RWPE1 (cell line): ENCODE results near the gene TAAR9.
"Not testable (repeated sequence)": the region's sequence is repeated elsewhere in the genome, so short reads cannot be mapped to it uniquely, and the experiment has no call there.

Experiments
- CTCF ChIA-PET: fragments of 350-600 bp; sonication (Branson Sonifier 250); formaldehyde crosslinking; extraction: SDS; loops from one replicate; lab custom pipeline; 2021; lab: Yijun Ruan, JAX
- POLR2A ChIA-PET: fragments of 400-600 bp; formaldehyde crosslinking; extraction: SDS; loops from one replicate; lab custom pipeline; 2020; ENCODE audit warnings: antibody characterized with exemption; ENCODE audit not compliant: low non-redundant PET; lab: Yijun Ruan, JAX
- DNase-seq: peaks from one replicate; pipeline ENCODE4 v3.0.0; 2012; ENCODE audit warnings: low spot score
- H3K27ac ChIP-seq: fragments of 450-650 bp; 2 replicates; pipeline ENCODE4 v1.5.1; 2017
- TF ChIP-seq, protein P1 (sequence below): fragments of 450-650 bp; conservative IDR thresholded peaks from 2 replicates; pipeline ENCODE4 v1.5.1; 2017; ENCODE audit warnings: low read depth, mild to moderate bottlenecking

The TAAR9 gene

DNA sequence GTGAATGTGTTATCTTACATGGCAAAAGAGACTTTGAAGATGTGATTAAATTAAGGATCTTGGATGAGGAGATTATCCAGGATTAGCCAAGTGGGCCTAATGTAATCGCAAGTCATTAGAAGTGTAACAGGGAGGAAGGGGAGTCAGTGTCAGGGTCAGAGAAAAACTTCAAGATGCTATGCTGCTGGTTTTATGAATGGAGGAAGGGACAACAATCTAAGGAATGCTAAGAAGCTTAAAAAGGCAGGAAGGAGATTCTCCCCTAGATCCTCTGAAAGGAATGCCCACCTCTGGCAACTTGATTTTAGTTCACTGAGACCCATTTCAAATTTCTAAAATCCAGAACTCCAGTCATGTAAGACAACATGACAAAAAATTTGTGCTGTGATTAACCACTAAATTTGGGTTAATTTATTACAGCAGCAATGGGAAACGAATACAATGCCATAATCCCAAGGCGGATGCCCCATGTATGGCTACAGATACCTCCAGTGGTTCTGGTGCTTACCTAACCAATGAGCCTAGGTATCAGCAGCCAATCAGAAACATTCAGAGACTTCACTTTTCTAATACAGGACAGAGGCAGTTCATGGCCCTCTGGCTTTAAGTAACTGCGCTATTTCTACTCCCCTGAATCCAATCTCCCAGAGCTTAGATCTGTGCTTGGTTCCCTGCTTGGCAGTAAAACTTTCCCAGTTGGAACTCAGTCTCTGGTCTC, 10.8 kb downstream of the TAAR9 start:
- DNase-seq = no peak
- ChIA-PET POLR2A (no interaction called here), CTCF (no interaction called here)
- no peak overlapping the region for H3K27ac ChIP-seq
- TF ChIP-seq, protein P1, sequence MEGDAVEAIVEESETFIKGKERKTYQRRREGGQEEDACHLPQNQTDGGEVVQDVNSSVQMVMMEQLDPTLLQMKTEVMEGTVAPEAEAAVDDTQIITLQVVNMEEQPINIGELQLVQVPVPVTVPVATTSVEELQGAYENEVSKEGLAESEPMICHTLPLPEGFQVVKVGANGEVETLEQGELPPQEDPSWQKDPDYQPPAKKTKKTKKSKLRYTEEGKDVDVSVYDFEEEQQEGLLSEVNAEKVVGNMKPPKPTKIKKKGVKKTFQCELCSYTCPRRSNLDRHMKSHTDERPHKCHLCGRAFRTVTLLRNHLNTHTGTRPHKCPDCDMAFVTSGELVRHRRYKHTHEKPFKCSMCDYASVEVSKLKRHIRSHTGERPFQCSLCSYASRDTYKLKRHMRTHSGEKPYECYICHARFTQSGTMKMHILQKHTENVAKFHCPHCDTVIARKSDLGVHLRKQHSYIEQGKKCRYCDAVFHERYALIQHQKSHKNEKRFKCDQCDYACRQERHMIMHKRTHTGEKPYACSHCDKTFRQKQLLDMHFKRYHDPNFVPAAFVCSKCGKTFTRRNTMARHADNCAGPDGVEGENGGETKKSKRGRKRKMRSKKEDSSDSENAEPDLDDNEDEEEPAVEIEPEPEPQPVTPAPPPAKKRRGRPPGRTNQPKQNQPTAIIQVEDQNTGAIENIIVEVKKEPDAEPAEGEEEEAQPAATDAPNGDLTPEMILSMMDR = no peak

DNA sequence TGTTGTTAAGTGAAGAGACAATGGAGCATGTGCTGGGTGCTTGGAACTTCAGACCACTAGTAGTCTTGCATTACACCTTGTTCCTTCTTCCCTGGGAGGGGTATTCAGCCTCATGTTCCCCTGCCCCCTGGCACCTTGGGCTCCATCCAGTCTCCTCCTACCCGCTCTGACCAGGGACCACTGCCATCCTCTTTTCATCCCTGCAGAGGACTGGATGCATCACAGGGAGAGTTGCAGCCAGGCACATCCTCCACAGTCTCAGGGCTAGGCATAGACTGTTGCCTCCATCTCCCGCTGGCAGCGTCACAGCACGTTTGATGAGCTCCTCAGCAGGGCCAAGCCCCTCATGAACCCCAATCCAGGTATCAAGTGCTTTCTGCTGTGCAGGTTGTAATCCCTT, 13.1 kb downstream of the TAAR9 start:
- ChIA-PET POLR2A (no interaction called here), CTCF (no interaction called here)
- TF ChIP-seq, protein P1 = no peak
- no peak for DNase-seq
- H3K27ac ChIP-seq = no peak overlapping the region

DNA sequence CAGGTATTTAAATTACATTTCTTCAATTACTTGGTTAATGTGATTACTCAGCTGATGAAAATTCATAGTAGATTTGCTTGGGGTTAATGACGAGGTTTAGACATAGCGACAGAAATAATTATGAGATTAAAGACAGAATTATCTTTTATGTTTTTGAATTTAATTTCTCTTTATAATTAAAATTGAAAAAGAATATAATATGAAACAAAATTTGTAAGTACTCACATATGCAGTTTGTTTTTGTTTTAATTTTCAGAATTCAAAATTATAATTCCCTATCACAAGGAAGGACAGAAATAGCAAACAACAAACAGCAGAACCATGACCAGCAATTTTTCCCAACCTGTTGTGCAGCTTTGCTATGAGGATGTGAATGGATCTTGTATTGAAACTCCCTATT, 14.3 kb downstream of the TAAR9 start, which contains the start of gene TAAR8:
TAAR8 (plus strand) TSS at position 301 of the 400 bp plus-strand sequence; CDS start at position 322, 21 bp downstream.
- TF ChIP-seq, protein P1 = no peak
- no peak within 1 kb of the TSS for H3K27ac ChIP-seq
- CTCF ChIA-PET = no interaction called here
- DNase-seq = no peak
- POLR2A ChIA-PET = no interaction called here

DNA sequence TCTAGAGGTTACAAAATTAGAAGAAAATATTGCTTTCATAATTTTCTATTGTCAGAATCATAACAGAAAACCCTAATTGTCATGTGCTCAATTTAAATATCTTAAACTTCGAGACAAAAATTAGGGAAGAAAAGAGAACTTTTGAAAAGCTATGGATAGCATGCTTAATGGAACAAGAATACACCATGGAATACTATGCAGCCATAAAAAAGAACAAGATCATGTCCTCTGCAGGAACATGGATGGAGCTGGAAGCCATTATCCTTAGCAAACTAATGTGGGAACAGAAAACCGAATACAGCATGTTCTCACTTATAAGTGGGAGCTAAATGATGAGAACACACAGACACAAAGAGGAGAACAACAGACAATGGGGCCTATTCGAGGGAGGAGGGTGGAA, 22.0 kb downstream of the TAAR9 start:
- H3K27ac ChIP-seq, POLR2A ChIA-PET, DNase-seq: not testable (repeated sequence)
- CTCF ChIA-PET = interaction anchor here (0.6 kb wide), 2 partner anchors 39 to 173 kb away, joined by 4 to 6 read pairs; no protein-coding TSS in a partner anchor

DNA sequence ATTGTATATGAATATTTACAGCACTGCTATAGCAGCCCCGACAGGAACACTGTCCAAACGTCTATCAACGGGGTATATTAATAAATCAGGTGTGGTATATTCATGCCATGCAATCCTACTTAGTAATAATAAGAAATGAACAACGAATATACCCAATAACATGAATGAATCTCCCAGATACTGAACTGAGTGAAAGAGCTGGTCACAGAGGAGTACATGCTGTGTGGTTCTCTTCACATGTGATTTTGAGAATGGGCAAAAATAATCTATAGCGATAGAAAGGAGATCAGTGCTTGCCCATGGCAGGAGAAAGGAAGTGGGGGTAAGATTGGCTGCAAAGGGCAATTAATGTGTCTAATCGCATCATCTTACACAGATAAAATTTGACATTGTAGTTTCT, 28.3 kb downstream of the TAAR9 start:
- CTCF ChIA-PET = no interaction called here
- POLR2A ChIA-PET = no interaction called here
- TF ChIP-seq, protein P1 = no peak
- DNase-seq = no peak
- no peak overlapping the region for H3K27ac ChIP-seq

DNA sequence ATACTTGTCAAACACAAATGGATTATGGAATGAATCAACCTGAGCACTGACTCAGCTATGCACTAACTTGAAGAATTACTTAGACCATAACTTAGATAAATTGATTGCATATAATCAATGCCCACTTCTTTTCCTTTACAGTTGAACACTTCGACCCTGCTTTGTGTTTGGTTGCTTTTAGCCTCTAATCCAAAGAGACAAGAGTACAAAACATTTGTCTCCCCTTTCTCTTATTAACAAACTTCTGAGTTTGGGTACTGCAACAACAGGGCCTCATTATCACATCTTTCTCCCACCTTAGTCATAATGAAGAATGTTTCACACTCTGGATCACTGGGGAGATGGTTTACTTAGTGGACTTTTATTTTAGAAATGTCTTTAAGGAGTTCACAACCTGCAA, 29.5 kb downstream of the TAAR9 start:
- POLR2A ChIA-PET = no interaction called here
- no peak overlapping the region for H3K27ac ChIP-seq
- TF ChIP-seq, protein P1 = no peak
- CTCF ChIA-PET = no interaction called here
- DNase-seq = no peak

DNA sequence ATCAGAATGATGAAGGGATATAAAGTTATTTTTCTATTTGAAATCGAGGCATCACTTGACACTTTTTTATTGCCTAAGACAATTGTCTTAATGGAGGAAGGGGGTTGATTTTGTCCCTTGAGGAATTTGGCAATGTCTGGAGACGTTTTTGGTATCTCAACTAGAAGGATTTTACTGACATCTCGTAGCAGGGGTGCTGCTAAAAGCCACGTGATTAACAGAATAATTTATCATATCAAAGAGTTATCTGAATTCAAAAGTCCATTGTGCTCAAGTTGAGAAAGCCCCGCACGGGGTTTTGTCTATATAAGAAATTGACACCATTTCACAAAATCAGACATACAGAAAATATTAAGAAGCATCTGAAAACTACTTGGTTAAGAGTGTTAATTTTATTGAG, 30.5 kb downstream of the TAAR9 start:
- H3K27ac ChIP-seq = no peak overlapping the region
- TF ChIP-seq, protein P1 = no peak
- DNase-seq = no peak
- ChIA-PET CTCF (no interaction called here), POLR2A (no interaction called here)
